Ishikawa (cell line): ENCODE results near the gene POLR1H.

Source experiments
- CEBPB ChIP-seq: IDR thresholded peaks from 2 replicates; pipeline ENCODE4 v1.6.1; 2012
- CREB1 ChIP-seq: IDR thresholded peaks from 2 replicates; pipeline ENCODE4 v1.6.1; 2012; ENCODE audit warnings: low read depth
- EP300 ChIP-seq: IDR thresholded peaks from 2 replicates; pipeline ENCODE4 v1.6.1; 2012; ENCODE audit warnings: borderline replicate concordance
- NFIC ChIP-seq: IDR thresholded peaks from 2 replicates; pipeline ENCODE4 v1.6.1; 2012
- REST ChIP-seq: IDR thresholded peaks from 2 replicates; pipeline ENCODE4 v1.6.1; 2012; ENCODE audit warnings: low read depth, mild to moderate bottlenecking

- TF ChIP-seq NFIC, result no peak
- TF ChIP-seq CEBPB, result no peak
- no peak for TF ChIP-seq REST
- TF ChIP-seq CREB1, result no peak
- no peak for TF ChIP-seq EP300
Measured at GRCh38 chr6:30013291-30013922, 47.7 kb upstream of the POLR1H start.
